Stimulated activated CD4-positive, alpha-beta T cell treated with anti-CD3 and anti-CD28 coated beads, Interleukin-4, amount 100 ng/mL, for 4 hours (primary cell): ENCODE results near the gene RSPH10B2.
"Not testable (repeated sequence)": the region's sequence is repeated elsewhere in the genome, so short reads cannot be mapped to it uniquely, and the experiment has no call there.

Source experiments
- DNase-seq, 2 experiments: peaks; one replicate each; pipeline ENCODE4 v3.0.0-alpha.2; 2020

The RSPH10B2 gene

DNA sequence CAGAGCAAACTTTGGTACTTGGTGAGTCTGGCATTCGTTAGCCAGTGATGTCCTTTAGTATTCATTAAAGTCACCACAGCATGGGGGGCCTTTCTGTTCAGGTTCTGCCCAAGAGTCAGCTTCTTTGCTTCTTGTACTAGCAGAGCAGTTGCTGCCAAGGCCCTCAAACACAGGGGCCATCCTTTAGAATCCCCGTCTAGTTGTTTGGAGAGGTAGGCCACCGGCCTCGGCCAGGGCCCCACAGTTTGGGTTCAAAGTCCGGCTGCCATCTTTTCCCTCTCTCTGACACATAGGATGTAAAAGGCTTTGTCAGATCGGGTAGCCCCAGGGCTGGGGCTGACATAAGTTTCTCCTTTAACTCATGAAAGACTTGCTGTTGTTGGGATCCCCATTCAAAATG is 89.8 kb downstream of the RSPH10B2 start:
- DNase-seq: not testable (repeated sequence)

DNA sequence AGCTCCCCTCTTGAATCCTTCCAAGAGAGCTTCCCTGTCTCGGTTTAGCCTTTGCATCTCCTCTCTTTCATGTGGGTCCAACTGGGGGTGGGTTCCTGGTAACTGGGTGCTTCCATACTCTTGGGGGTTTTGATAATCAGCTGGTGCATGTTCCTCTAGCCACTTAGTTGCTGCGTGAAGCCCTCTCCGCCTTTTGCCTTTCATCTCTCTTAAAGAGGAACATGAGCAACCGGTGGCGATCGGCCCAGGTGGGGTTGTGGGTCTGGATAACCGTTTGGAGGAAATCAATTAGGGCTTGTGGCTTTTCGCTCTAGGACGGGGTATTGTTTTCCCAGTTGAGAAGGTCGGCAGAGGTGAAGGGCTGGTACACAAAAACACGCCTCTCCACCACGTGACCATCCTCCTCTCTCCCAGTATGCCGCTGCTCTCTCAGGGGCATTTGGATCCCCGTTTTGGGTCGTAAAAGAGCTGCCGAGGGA is 92.1 kb downstream of the RSPH10B2 start:
- DNase-seq: not testable (repeated sequence)

DNA sequence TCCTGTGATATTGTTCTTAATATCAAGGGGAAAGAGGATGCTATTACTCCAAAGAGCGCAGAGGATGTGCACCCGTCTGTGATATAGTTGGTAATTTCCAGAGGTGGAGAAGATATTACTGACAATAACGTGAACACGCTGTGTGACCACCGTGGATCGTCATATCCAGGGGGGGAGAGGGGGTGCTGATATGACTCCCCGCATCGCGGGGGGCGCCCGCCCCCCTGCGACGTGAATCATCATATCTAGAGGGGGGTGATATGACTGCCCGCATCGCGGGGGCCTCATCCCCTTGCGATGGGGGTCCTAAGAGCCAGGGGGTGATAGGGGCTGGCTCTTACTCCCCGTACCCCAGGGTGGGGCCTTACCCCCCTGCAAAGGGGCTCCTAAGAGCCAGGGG is 93.8 kb downstream of the RSPH10B2 start:
- DNase-seq: not testable (repeated sequence)
